OCI-LY3 (cell line): ENCODE results near the gene IFI6.

Experiments used
- CTCF ChIP-seq: fragments of 200-600, 300-600 bp; sonication (generic); IDR thresholded peaks from 2 replicates; pipeline ENCODE4 v1.5.1; 2014; ENCODE audit warnings: antibody characterized with exemption, low read length, low read depth
- EZH2phosphoT487 ChIP-seq: fragments of 200-600 bp; shearing (Covaris generic); IDR thresholded peaks from 2 replicates; pipeline ENCODE4 v1.6.1; 2018; ENCODE audit warnings: antibody characterized with exemption, mixed run types, low read depth

GRCh38 chr1:27652111-27652864 is 19.7 kb downstream of the IFI6 start:
- TF ChIP-seq CTCF (no peak), EZH2phosphoT487 (no peak)
